Activated naive CD4-positive, alpha-beta T cell treated with anti-CD3 and anti-CD28 coated beads, Interleukin-2, amount 50 U/mL, for 24 hours (primary cell): Measurements from ENCODE around the gene SGSM1.
"Not testable (repeated sequence)": the region's sequence is repeated elsewhere in the genome, so short reads cannot be mapped to it uniquely, and the experiment has no call there.

Experiments
- H3K27ac Mint-ChIP-seq: one replicate; pipeline ENCODE4 v1.8.0; 2021; ENCODE audit warnings: mild to moderate bottlenecking, mixed read lengths
- H3K27me3 Mint-ChIP-seq: one replicate; pipeline ENCODE4 v1.8.0; 2021; ENCODE audit warnings: mixed read lengths
- H3K36me3 Mint-ChIP-seq: one replicate; pipeline ENCODE4 v1.8.0; 2021; ENCODE audit warnings: mixed read lengths
- H3K4me1 Mint-ChIP-seq: one replicate; pipeline ENCODE4 v1.8.0; 2021; ENCODE audit warnings: mixed read lengths
- H3K4me3 Mint-ChIP-seq: one replicate; pipeline ENCODE4 v1.8.0; 2021; ENCODE audit warnings: mild to moderate bottlenecking, mixed read lengths
- H3K9me3 Mint-ChIP-seq: one replicate; pipeline ENCODE4 v1.8.0; 2021; ENCODE audit warnings: mixed read lengths

Gene SGSM1

DNA sequence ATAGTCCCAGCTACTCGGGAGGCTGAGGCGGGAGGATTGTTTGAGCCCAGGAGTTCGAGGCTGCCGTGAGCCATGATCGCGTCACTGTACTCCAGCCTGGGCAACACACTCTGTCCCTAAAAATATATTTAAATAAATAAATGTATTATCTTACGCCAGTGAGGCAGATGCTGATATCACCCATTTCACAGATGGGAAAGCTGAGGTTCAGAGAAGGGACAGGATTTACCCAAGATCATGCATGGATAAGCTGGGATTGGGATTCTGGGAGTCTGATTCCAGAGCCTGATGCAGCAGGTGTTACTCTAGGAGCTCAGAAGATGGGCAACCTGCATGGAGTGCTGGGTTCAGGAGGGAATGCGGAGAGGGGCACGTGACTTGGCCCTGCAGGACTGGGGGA lies 17.8 kb downstream of the SGSM1 start:
- H3K27ac Mint-ChIP-seq, result no peak overlapping the region

DNA sequence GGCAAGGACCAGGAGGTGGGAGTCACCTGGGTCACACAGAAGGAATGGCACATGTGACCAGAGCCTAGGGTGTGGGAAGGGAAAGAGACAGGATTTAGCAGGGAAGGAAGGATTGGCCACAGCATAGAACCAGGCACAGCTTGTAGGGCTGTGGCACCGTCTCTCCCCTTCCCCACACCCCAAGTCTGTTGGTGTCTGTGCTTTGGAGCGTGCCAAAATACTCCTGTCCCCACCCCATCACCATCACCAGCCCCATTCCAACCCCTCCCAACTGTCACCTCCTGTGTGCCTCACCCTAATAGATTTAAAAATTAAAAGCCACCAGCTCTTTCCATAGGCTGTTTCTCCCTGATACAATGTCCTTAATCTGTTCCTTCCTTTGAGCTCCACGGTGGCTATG lies 18.2 kb downstream of the SGSM1 start:
- H3K4me1 Mint-ChIP-seq, result no peaks in the 10 kb centered on the region
- no peak overlapping the region for H3K4me3 Mint-ChIP-seq
- H3K27me3 Mint-ChIP-seq, result no peaks in the 10 kb centered on the region
- H3K9me3 Mint-ChIP-seq, result no peaks in the 10 kb centered on the region
- no peaks in the 10 kb centered on the region for H3K36me3 Mint-ChIP-seq
- no peak overlapping the region for H3K27ac Mint-ChIP-seq

More for the DNA sequence above, 17.8 kb downstream of the SGSM1 start:
- Mint-ChIP-seq H3K4me3 (no peak overlapping the region), H3K27me3 (no peaks in the 10 kb centered on the region), H3K9me3 (no peaks in the 10 kb centered on the region), H3K36me3 (no peaks in the 10 kb centered on the region), H3K4me1 (no peaks in the 10 kb centered on the region)

DNA sequence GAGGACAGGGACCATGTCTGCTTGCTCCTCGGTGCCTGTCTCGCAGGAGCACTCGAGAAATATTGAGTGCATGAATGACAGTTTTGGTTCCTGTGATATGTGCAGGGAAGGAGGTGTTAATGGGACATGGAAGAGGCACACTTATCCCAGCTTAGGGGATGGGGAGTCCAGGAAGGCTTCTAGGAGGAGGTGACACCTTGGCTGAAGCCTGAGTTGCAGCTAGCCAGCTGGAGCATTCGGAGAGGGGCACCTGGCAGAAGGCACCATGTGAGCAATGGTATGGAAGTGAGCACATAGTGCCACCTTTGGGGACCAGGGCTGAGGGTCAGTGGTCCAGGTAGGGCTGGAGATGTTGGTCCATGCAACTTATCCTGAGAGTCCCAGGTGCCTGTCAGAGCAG lies 18.9 kb downstream of the SGSM1 start:
- no peak overlapping the region for H3K27ac Mint-ChIP-seq
- H3K9me3 Mint-ChIP-seq, result no peaks in the 10 kb centered on the region
- H3K36me3 Mint-ChIP-seq, result no peaks in the 10 kb centered on the region
- H3K27me3 Mint-ChIP-seq, result no peaks in the 10 kb centered on the region
- H3K4me3 Mint-ChIP-seq, result no peak overlapping the region
- no peaks in the 10 kb centered on the region for H3K4me1 Mint-ChIP-seq

DNA sequence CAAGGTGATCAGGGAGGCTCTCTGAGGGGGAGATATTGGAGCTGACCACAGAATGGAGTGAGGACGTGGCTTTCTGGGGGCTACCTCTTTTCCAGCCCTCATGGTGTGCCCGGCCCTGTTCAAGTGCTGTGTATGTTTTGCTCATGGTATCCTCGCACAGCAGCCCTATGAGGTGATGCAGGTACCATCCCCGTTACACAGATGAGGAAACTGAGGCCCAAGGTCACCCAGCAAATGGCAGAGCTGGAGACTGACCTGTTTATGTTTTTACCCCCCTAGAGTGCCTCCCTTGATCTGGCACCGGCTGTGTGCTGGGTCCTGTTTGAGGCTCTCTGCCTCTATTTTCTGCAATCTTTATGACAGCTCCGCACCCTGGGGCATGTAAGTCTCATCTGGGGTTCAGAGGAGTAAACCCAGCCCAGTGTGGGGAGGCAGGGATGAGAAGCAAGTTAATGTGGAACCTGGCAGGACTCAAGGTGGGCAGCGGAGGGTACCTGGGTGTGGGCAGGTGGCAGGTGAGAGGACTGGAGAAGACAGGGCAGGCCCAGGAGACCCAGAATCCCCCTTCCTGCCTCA lies 20.8 kb downstream of the SGSM1 start:
- Mint-ChIP-seq H3K9me3 (no peaks in the 10 kb centered on the region), H3K4me1 (no peaks in the 10 kb centered on the region), H3K4me3 (no peak overlapping the region), H3K27ac (no peak overlapping the region), H3K27me3 (no peaks in the 10 kb centered on the region), H3K36me3 (no peaks in the 10 kb centered on the region)

DNA sequence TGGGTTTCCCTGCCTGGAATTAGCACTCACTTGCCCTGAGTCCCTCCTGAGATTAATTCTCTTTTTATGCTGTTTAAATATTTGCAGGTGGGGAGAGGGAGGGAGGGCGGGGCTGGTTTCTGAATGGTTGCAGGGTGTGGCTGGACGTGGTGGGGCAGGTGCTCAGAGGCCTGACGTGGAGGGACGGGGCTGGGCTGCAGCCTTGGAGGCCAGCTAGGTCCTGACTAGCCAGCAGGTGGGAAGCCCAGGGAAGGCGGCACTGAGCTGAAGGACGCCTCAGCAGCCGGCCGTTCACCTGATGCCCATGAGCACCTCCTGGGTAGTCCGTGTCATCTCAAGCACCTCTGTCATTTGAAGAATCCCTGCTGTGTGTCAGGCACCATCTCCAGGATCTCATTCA lies 21.3 kb downstream of the SGSM1 start:
- Mint-ChIP-seq H3K4me3 (no peak overlapping the region), H3K4me1 (no peaks in the 10 kb centered on the region), H3K9me3 (no peaks in the 10 kb centered on the region), H3K27ac (no peak overlapping the region), H3K36me3 (no peaks in the 10 kb centered on the region), H3K27me3 (no peaks in the 10 kb centered on the region)

DNA sequence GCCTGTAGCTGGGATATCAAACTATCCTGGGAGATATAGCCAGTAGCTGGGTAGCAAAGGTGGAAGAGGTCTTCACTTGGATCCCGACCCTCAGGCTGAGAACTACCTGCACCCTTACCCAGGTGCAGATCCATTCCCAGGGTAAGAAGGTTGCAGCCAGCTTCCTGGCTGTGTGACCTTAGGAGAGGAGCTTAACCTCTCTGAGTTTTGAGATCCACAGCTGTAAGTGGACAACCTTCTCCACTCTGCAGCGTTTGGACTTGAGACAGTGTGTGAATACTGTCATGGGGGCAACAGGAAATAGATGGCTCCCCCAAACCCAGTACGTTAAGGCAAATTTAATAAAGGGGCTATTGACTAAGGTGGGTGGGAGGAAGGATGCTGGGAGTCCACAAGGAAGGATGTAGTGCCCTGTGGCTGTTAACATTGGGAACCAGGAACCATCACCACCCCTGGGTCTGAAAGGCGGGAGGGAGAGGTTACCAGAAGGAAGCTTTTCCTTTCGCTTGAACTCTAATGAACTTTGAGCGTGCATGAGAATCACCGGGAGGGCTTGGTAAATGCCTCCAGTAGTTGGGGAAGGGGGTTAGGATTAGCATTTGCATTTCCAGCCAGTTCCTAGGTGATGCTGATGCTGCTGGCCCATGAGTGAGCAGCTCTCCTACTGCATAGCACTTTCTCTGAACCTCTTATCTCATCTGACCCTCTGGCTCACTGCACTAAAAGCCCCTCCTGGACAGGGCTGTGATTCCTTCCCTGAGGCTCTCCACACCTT lies 24.4 kb downstream of the SGSM1 start:
- Mint-ChIP-seq H3K27me3 (no peaks in the 10 kb centered on the region), H3K27ac (no peak overlapping the region), H3K9me3 (no peaks in the 10 kb centered on the region), H3K4me3 (no peak overlapping the region), H3K4me1 (no peaks in the 10 kb centered on the region), H3K36me3 (no peaks in the 10 kb centered on the region)

DNA sequence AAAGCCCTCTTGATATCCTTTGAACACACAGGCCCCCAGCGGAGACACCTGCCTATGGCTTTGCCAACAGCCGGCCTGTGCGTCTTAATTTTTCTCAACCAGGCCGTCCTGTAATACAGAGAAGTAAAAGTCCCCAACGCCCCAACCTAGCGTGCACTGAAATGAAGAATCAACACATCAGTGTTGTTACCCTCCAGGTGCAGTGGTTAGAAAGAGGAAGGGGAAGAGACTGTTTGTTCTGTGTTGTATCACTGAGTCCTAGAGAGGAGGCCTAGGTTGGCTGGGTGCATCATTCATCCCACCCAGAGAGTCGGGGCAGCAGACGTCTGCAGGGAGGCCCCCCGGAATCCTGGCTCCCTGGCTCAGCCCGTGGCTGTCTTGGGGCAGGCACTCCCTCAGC lies 25.7 kb downstream of the SGSM1 start:
- Mint-ChIP-seq H3K9me3 (no peaks in the 10 kb centered on the region), H3K27me3 (no peaks in the 10 kb centered on the region), H3K4me3 (no peak overlapping the region), H3K27ac (no peak overlapping the region), H3K4me1 (no peaks in the 10 kb centered on the region), H3K36me3 (no peaks in the 10 kb centered on the region)

DNA sequence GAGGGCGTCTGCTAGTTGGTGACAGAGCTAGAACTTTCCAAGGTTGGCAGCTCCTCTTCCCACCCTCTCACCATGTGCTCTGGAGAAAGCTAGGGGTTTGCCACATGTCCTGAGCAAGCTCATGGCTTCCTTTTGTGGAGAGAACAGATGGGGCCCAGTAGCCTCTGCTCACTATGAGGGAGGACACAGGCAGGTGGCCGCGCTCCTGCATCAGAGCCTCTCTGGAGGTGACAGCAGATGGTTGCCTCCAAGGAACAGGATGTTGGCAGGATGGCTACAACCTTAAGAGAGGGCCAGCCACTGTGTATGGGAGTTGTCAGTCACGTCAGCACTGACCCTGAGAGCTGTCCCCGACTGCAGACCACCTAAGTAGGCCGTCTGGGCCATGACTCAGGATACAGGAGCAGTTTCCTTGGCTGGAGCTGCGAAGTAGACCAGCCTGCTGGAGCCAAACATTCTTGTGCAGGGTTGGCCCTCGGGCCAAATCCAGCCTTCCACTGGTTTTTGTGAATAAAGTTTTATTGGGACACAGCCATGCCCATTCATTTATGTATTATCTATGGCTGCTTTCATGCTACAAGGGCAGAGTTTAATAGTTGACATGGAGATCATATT lies 28.0 kb downstream of the SGSM1 start:
- Mint-ChIP-seq H3K27me3 (no peaks in the 10 kb centered on the region), H3K36me3 (no peaks in the 10 kb centered on the region), H3K4me1 (no peaks in the 10 kb centered on the region), H3K27ac (no peak overlapping the region), H3K4me3 (no peak overlapping the region), H3K9me3 (no peaks in the 10 kb centered on the region)

DNA sequence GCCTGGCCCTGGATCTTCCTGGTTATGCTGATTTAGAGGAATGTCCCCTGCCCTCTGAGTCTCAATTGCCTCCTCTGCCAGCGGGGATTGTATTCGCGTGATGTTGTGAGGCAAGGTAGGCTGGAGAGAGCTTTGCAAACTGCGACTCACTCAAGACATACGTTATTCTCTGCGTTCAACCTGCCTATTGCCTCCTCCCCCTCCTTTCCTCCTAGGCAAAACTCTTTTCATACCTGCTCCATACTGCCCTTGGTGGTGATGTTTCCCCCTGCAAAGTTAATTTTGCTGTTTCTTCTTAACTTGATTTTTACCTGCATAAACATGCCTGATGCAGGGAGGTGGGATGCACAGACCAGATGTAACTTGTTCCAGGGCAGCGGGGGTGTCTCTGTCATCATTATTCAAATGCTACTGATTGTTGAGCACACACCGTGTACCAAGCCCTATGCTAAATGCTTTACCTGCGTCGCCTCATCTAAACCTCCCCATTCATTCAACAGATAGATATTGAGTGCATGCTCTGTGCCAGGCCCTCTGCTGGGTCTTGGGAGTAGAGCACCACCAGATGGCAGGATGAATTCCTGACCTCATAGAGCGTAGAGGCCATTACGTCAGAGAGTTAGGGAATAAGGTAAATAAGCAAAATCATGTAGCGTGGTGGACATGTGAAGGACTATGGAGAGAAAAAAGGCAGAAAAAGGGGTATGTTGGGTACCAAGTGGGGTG lies 29.0 kb downstream of the SGSM1 start:
- no peaks in the 10 kb centered on the region for H3K4me1 Mint-ChIP-seq
- no peak overlapping the region for H3K4me3 Mint-ChIP-seq
- H3K27ac Mint-ChIP-seq, result no peak overlapping the region
- no peaks in the 10 kb centered on the region for H3K27me3 Mint-ChIP-seq
- H3K36me3 Mint-ChIP-seq, result no peaks in the 10 kb centered on the region
- H3K9me3 Mint-ChIP-seq, result no peaks in the 10 kb centered on the region

DNA sequence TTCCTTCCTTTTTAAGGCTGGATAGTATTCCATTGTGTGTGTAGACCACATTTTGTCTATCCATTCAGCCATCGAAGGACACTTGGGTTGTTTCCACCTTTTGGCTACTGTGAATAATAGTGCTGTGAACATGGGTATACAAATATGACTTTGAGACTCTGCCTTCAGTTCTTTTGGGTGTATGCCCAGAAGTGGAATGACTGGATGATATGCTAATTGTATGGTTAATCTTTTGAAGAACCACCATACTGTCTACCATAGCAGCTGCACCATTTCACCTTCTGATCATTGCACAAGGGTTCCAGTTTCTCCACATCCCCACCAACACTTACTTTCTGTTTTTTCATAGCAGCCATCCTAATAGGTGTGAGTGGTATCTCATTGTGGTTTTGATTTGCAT lies 30.3 kb downstream of the SGSM1 start:
- no peaks in the 10 kb centered on the region for H3K27me3 Mint-ChIP-seq
- no peak overlapping the region for H3K27ac Mint-ChIP-seq
- peaks cover 2% of the 10 kb centered on the region for H3K36me3 Mint-ChIP-seq
- no peaks in the 10 kb centered on the region for H3K4me1 Mint-ChIP-seq
- no peak overlapping the region for H3K4me3 Mint-ChIP-seq
- no peaks in the 10 kb centered on the region for H3K9me3 Mint-ChIP-seq

DNA sequence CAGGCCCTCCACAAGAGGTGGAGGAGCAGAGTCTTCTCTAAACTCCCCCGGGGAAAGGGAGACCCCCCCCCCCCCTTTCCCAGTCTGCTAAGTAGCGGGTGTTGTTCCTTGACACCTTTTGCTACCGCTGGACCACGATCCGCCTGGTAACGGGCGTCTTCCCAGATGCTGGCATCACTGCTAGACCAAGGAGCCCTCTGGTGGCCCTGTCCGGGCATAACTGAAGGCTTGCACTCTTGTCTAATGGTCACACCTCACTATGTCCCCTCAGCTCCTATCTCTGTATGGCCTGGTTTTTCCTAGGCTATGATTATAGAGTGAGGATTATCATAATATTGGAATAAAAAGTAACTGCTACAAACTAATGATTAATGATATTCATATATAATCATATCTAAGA lies 31.5 kb downstream of the SGSM1 start:
- not testable (repeated sequence) for H3K9me3 Mint-ChIP-seq, H3K27ac Mint-ChIP-seq, H3K36me3 Mint-ChIP-seq, H3K4me3 Mint-ChIP-seq, H3K4me1 Mint-ChIP-seq, H3K27me3 Mint-ChIP-seq

DNA sequence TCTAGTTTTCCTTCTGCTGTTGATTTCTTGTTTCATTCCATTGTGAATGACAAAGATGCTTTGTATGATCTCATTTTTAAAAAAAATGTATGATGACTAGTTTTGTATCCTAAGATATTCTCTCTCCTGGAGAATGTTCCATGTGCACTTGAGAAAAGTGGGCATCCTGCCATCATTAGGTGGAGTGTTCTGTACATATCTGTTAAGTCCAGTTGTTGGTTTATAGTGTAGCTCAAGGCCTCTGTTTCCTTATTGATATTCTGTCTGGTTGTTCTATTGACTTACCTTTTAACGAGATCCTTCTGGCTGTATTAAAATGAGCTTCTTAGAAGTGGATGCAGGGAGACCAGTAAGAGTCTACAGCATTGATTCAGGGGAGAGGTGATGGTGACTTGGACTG lies 35.2 kb downstream of the SGSM1 start:
- Mint-ChIP-seq H3K4me3 (no peak overlapping the region), H3K27ac (no peak overlapping the region), H3K9me3 (no peaks in the 10 kb centered on the region), H3K4me1 (peaks cover 6% of the 10 kb centered on the region), H3K27me3 (no peaks in the 10 kb centered on the region), H3K36me3 (peaks cover 4% of the 10 kb centered on the region)

DNA sequence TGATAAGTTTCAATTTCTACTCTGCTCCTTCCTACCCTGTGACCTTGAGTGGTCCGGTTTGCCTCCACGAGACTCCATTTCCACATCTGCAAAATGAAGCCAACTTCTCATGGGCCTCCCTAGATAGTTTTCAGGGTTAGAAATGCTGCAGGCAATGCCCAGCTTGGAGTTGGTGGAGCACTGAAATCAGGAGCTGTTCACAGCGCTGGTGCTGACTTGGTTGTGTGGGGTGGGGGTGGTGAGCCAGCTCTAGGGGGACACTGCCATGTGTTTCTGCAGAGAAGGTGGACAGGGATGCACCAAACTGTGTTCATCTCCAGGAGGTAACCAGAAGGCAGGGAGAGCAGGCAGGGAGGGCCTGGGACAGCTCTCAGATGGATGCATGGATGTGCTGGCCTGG lies 37.0 kb downstream of the SGSM1 start:
- Mint-ChIP-seq H3K4me1 (peaks cover 6% of the 10 kb centered on the region), H3K27ac (no peak overlapping the region)

DNA sequence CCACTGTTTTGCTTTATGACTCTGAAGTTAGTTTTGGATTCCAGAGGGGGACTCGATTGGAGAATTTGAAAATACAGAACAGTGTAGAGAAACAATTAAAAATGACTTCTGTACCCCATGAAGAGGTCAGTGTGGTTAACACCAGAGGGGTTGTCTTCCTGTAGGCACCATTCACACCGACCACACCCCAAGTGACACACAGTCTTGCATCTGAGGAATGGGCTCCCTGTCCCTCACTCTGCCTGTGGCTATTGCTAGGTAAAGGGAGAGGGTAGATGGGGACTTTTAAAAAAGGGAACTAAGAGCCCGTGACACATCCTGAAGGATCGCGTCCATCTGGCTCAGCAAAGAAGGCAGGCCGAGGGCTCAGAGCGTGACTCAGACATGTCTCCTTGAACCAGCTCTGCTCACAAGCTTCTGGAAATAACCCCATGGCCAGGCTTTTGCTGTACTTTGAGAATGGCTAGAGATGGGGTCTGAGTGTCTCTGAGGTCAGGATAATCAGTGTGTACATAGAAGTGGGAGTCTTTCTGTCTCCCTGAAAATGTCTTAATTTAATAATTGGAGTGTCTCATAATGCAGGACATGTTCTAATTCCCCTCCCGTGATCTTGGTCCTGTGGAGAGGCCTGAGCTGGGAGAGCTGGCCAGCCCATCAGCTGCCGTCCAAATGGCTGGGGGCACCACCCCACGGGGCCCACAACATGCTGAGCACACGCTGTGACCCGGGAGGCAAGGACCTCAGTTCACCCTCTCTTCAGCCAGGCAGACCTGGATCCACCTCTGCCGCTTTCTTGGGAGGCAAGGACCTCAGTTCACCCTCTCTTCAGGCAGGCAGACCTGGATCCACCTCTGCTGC lies 39.3 kb downstream of the SGSM1 start:
- Mint-ChIP-seq H3K27ac (no peak overlapping the region), H3K4me1 (peaks cover 6% of the 10 kb centered on the region), H3K27me3 (no peaks in the 10 kb centered on the region), H3K4me3 (no peak overlapping the region), H3K9me3 (no peaks in the 10 kb centered on the region), H3K36me3 (peaks cover 4% of the 10 kb centered on the region)

More for the DNA sequence above, 37.0 kb downstream of the SGSM1 start:
- Mint-ChIP-seq H3K36me3 (peaks cover 4% of the 10 kb centered on the region), H3K27me3 (no peaks in the 10 kb centered on the region), H3K9me3 (no peaks in the 10 kb centered on the region), H3K4me3 (no peak overlapping the region)

DNA sequence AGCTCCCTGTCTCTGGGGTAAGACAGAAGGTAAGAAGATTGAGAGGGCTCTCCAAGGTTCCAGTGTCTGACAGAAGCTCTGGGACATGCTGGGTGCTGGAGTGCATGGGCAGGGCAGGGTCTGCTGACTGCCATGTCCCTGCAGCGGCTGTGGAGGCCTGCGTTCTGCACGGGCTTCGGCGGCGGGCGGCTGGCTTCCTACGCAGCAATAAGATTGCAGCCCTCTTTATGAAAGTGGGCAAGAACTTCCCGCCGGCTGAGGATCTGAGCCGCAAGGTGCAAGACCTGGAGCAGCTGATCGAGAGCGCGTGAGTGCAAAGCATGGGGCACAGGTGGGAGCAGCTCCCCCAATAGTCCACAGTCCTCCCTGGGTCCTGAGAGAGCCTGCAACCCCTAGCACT lies 41.5 kb downstream of the SGSM1 start:
- Mint-ChIP-seq H3K36me3 (no peaks in the 10 kb centered on the region), H3K27ac (no peak overlapping the region), H3K9me3 (no peaks in the 10 kb centered on the region), H3K4me1 (peaks cover 6% of the 10 kb centered on the region), H3K27me3 (no peaks in the 10 kb centered on the region), H3K4me3 (no peak overlapping the region)
